ENCODE measurements around the gene KSR1. TPM values are rescaled to one million over a fixed set of nuclear protein-coding genes. Genes with fewer than 3 reads are reported as not detected.
"Not testable (repeated sequence)": the region's sequence is repeated elsewhere in the genome, so short reads cannot be mapped to it uniquely, and the experiment has no call there.

The KSR1 gene
- total RNA-seq, 1 experiment from 2014 or later, result 37.6 TPM

DNA sequence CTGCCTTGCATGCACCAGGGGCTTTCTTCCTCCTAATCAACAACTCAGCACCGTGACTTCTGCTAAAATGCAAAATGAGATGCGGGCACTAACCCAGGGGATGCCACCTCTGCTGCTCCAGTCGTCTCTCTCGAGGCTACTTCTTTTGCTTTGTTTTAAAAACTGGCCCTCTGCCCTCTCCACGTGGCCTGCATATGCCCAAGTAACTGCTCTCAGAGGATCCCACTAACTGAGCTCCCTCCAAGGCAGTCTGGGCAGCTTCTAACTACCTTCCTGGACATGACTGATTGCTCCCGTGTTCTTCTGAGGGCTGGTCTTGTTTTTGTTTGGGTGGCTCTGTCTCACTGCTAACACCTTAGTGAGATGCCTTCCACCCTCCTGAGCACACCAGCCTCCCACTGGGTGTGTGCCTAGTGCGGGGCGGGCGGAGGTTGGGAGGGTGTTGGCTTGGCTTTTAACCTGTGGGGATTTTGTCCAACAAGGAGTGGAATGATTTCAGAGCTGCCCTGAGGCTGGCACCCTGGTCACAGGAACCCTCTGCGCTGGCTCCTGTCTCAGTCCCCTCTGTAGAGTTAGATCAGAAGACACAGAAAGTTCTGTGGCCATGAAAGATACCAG, 165.8 kb downstream of the KSR1 start:
- Histone ChIP-seq H3K4me3 (no peak overlapping the region), H3K4me1 (no peaks in the 10 kb centered on the region), H3K27me3 (no peaks in the 10 kb centered on the region), H3K9me3 (replicated peaks) (no peaks in the 10 kb centered on the region), H3K27ac (no peak overlapping the region), H3K36me3 (peaks cover 64% of the 10 kb centered on the region)
- no peak for DNase-seq

DNA sequence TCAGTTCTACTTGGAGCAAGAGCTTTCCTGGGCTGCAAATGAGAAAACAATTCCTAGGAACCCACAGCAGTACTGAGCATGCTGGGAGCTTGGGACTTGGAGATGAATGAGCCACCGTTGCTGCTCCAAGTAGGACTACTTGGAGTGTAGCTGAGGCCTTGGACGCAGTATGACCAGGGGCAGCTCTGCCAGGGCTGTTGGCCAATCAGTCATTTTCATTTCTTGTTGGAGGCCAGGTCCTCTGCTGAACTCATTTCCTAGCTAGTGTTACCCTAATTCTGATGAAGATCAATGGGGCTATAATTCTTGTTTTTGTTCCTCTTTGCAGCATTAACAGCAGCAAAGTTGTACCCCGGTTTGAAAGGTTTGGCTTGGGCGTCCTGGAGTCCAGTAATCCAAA, 166.7 kb downstream of the KSR1 start:
- no peak for DNase-seq
- Histone ChIP-seq H3K9me3 (replicated peaks) (no peaks in the 10 kb centered on the region), H3K27me3 (no peaks in the 10 kb centered on the region), H3K36me3 (peaks cover 55% of the 10 kb centered on the region), H3K4me3 (no peak overlapping the region), H3K4me1 (no peaks in the 10 kb centered on the region), H3K27ac (no peak overlapping the region)

DNA sequence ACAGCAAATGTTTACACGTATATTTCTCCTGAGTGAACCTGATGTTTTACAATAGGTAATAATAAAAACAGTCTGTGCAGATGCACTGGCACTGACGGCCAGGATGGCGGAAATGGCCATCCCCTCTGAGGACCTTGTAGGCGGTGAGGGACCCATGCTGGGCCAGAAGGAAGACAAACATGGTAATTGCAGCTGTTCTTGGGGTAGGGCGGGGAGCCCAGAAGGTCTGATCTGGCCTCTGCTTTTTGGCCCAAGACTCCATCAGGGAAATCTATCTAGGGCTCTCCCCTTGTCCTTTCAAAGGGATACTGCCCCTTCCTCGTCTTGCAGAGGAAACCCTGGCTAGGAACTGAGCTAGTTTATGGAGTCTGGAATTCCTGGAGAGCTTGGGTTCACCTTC, 167.4 kb downstream of the KSR1 start:
- Histone ChIP-seq H3K4me1 (no peaks in the 10 kb centered on the region), H3K27me3 (no peaks in the 10 kb centered on the region), H3K27ac (no peak overlapping the region), H3K4me3 (no peak overlapping the region), H3K36me3 (peaks cover 48% of the 10 kb centered on the region), H3K9me3 (replicated peaks) (no peaks in the 10 kb centered on the region)
- DNase-seq, result no peak

DNA sequence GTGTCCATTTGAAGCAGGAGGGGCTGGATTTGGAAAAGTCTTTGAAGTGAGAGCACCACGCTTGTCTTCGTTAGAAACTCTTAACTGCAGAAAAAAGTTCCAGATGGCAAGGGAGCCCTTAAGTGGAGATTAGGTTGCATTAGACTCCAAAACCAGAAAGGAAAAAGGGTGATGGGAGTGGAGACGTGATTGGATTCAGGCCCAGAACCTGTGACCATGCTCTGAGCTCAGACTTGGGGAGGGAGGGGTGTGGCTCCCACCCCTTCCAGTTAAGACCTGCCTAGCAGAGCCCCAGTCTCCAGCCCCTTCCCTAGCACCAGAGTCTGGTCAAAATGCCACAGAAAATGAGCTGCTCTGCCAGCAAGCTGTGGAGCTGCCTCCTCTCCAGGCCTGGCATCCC, 168.3 kb downstream of the KSR1 start:
- Histone ChIP-seq H3K36me3 (peaks cover 42% of the 10 kb centered on the region), H3K27ac (no peak overlapping the region), H3K27me3 (no peaks in the 10 kb centered on the region), H3K9me3 (replicated peaks) (no peaks in the 10 kb centered on the region), H3K4me1 (no peaks in the 10 kb centered on the region), H3K4me3 (no peak overlapping the region)
- DNase-seq, result no peak

DNA sequence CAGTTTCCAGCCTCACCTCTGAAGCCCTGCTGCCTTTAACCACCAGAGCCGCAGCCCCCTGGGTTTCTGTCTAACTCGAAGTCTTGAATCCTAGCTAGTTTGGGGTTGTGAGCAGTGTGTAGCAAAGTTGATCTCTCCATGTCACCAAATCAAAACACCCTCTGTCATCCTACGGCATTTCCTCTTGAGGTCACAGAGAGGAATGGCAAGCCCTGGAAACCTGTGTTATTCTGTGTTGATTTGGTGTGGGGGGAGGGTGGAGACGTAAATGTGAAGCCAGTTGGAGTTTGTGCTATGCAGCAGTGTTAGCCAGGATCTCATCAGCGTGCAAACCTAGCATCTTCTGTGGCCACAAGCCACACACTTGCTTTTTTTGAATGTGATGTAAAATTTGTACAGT, 169.6 kb downstream of the KSR1 start:
- no peak for DNase-seq
- no peak overlapping the region for H3K27ac ChIP-seq
- H3K4me3 ChIP-seq, result no peak overlapping the region
- H3K4me1 ChIP-seq, result no peaks in the 10 kb centered on the region
- H3K9me3 ChIP-seq (replicated peaks), result no peaks in the 10 kb centered on the region
- H3K27me3 ChIP-seq, result no peaks in the 10 kb centered on the region
- peaks cover 32% of the 10 kb centered on the region for H3K36me3 ChIP-seq

DNA sequence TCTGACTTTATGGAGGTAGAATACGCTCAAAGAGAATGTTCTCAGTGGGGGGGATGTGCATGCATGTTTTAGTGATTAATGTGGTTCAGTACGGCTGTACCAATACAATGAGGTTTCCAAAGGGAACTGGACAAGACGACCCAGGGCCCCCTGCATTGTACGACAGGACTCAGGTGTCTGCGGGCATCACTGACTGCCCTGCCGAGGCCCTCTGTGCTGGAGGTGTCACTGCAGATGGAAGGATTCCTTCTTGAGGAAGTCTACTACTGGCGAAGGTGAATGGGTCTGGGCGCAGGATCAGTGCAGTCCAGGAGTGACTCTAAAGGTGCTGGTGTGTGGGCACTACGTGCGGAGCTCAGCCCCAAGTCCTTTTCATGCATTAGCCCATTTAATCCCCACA, 171.3 kb downstream of the KSR1 start:
- Histone ChIP-seq H3K9me3 (replicated peaks) (no peaks in the 10 kb centered on the region), H3K4me1 (no peaks in the 10 kb centered on the region), H3K4me3 (no peak overlapping the region), H3K27ac (no peak overlapping the region), H3K27me3 (no peaks in the 10 kb centered on the region), H3K36me3 (peaks cover 18% of the 10 kb centered on the region)
- no peak for DNase-seq

DNA sequence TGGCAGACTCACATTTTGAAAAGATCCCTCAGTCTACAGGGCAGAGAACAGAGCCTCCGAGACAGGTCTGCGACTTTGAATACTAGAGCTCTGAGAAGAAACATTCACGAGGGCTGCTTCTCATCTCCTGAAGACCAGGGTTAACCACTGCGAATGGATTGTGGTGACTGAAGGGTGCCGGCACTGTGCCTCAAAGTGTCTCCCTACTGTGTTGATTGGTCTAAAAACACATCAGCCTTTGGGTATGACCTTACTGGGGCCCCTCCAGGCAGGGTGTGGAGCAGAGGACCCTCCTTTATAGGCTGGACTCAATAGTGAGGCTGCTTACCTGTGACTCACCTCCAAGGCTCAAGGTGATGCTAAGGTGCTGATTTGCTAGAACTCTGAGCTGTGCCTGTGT, 172.1 kb downstream of the KSR1 start:
- no peaks in the 10 kb centered on the region for H3K4me1 ChIP-seq
- H3K4me3 ChIP-seq, result no peak overlapping the region
- H3K9me3 ChIP-seq (replicated peaks), result no peaks in the 10 kb centered on the region
- peaks cover 10% of the 10 kb centered on the region for H3K36me3 ChIP-seq
- no peak for DNase-seq
- no peaks in the 10 kb centered on the region for H3K27me3 ChIP-seq
- H3K27ac ChIP-seq, result no peak overlapping the region

DNA sequence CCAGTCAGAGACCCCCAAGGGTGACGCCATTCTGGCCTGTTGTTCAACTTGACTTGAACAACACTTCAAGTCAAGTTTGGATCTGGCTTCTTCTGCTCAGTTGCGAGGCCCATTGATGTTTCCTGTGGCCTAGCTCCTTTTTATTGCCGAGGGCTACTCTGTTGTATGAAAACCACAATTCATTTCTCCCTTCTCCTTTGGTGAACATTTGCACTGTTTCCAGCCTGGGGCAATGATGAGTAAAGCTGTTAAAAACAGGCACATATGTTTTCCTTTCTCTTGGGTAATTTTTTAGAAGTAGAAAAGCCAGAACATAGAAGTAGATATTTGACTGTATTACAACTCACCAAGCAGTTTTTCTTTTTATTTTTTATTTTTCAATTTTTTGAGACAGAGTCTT, 173.0 kb downstream of the KSR1 start:
- not testable (repeated sequence) for H3K4me1 ChIP-seq; DNase-seq; H3K4me3 ChIP-seq; H3K9me3 ChIP-seq (replicated peaks); H3K27me3 ChIP-seq; H3K36me3 ChIP-seq; H3K27ac ChIP-seq

DNA sequence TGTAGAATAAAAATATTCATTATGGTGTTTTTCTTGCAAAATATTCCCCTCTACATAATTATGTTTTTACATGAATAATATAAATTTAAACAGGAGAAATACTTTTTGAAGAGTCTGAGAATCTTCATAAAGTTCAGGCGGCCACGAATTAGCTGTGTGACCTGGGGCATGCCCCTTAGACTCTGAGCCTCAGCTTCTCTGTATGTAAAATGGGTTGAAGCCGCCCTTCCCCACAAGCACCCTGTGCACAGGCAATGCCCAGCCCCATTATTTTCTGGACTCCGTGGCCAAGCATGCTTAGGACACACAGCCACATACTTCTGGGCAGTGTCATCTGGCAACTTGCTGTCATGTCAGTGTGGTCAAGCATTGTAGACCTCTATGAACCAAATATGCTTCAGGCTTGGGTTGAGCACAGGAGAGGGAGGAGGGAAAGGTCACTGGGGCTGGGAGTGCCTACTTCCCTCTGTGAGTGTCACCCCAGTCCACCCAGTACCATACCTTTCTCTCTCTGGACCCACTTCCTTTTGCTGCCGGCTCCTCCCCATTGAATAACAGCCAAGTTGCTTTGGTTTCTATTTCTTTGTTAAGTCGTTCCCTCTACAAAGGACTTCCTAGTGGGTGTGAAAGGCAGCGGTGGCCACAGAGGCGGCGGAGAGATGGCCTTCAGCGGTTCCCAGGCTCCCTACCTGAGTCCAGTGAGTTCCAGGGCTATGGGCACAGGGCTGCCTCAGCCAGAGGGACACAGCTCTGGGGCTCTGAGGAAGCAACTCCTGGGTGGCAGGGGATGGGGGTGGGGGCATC, 174.6 kb downstream of the KSR1 start, which contains the start of gene LGALS9:
LGALS9 (plus strand) TSS at position 582 of the 804 bp plus-strand sequence; CDS start at position 660, 78 bp downstream.
- Histone ChIP-seq H3K4me3 (no peak within 1 kb of the TSS), H3K36me3 (no peaks in the 10 kb centered on the region; the same call in 1 of the 2 replicates), H3K9me3 (replicated peaks) (no peaks in the 10 kb centered on the region), H3K27me3 (no peaks in the 10 kb centered on the region), H3K4me1 (no peaks in the 10 kb centered on the region), H3K27ac (no peak within 1 kb of the TSS)
- no peak for DNase-seq

DNA sequence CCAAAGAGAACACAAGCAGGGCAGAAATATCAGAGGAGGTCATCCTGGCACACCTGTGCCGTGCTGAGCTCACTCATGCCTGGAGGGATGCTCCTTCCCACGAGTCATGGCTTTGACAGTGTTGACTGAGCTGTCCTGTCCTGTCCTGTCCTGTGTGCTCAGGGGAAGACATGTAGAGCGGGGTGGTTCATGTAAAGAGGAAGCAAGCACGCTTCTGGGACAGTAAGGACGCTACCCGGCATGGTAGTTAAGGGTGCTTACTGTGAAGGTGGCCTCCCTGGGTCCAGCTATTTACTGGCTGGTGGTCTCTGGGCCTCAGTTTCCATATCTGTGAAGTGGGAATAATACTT, 175.1 kb downstream of the KSR1 start:
- Histone ChIP-seq H3K27me3 (no peaks in the 10 kb centered on the region), H3K36me3 (no peaks in the 10 kb centered on the region), H3K4me3 (no peak overlapping the region), H3K4me1 (no peaks in the 10 kb centered on the region), H3K27ac (no peak overlapping the region), H3K9me3 (replicated peaks) (no peaks in the 10 kb centered on the region)
- DNase-seq, result no peak

DNA sequence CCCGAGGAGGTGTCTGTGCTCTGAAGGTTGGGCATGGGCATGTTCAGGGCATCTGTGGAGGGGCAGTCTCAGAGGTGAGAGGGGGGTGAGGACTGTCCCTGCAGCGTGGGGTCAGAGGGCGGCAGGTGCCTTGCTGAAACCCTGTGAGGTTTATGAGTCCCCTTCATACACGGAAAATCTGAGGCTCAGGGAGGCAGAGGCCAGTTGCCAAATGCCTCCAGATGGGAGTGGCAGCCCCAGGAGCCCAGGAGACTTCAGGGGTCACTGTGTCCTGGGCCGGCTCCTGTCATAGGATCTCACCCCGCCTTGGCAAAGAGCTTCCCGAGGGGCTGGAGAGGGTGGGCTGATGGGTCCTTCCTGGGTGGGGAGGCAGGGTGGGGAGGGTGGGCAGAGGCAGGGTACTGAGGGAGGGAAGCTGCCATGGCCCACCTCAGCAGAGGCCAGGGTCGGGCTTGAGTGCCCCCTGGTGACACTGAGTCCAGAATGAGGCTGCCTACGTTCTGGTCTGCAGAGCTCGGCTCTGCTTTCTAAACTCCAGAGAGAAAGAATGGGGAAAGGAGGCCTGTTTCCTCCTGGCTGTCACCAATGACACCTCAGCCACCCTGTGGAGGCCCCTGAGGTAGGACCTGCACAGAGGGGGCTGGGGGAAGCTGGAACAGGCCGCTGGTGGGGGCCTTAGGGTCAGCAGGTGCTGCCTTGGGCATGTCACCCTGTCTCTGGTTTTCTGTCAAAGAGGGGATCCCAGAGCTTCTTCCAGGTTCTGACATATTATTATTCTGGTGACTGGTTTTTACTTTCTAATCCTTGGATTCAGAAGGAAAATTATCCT, 175.9 kb downstream of the KSR1 start:
- no peaks in the 10 kb centered on the region for H3K36me3 ChIP-seq
- no peak for DNase-seq
- H3K27ac ChIP-seq, result no peak overlapping the region
- no peak overlapping the region for H3K4me3 ChIP-seq
- H3K27me3 ChIP-seq, result no peaks in the 10 kb centered on the region
- no peaks in the 10 kb centered on the region for H3K4me1 ChIP-seq
- no peaks in the 10 kb centered on the region for H3K9me3 ChIP-seq (replicated peaks)

DNA sequence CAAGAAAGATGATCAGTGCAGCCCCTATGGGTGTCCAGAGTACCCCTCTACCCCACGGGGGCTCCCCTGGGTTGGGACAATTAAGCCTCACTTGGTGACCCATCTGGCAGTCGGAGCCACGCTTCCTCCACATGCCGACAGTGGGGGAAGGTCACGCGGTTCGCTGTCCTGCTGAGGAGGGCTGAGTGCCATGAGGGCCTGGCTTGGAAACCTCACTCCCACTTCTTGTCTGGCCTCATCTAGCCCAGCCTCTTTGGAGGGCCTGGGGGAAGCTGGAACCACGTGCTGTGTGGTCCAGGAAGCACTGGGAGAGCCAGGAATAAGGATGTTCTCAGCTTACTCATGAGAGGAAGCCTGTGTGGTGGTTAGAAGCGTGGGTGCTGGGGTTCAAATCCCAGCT, 176.5 kb downstream of the KSR1 start:
- H3K27ac ChIP-seq; H3K9me3 ChIP-seq (replicated peaks); H3K36me3 ChIP-seq; DNase-seq; H3K4me3 ChIP-seq; H3K27me3 ChIP-seq; H3K4me1 ChIP-seq: not testable (repeated sequence)

DNA sequence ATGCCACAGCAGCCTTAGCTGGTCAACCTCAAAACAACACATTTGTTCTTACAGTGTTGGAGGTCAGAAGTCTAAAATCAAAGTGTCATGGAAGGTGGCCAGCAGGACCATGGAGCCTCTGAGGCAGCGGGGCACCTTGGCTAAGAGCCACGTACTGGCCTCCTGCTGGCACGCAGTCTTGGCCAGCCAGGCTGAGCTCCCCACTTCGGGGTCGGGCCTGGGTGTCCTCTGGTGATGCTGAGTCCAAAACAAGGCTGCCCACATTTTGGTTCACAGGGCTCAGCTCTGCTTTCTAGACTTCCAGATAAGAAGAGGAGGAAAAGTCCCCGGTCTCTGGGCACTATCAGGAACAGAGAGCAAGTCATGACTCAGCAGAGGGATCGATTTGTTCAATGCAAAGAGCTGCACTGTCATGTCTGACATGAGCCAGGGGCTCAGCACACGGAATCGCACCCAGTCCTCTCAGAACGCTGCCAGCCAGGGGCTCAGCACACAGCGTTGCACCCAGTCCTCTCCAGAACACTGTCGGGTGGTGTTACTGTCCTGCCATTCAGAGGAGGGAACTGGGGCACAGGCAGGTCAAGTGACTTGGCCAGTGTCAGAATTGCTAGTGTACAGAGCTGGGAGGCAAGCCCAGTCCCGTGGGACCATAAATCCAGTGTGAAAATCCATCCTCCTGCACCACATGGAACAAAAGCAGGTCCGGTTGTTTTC, 177.2 kb downstream of the KSR1 start:
- Histone ChIP-seq H3K9me3 (replicated peaks) (no peaks in the 10 kb centered on the region), H3K36me3 (no peaks in the 10 kb centered on the region), H3K4me3 (no peak overlapping the region), H3K4me1 (no peaks in the 10 kb centered on the region), H3K27ac (no peak overlapping the region), H3K27me3 (no peaks in the 10 kb centered on the region)
- no peak for DNase-seq

DNA sequence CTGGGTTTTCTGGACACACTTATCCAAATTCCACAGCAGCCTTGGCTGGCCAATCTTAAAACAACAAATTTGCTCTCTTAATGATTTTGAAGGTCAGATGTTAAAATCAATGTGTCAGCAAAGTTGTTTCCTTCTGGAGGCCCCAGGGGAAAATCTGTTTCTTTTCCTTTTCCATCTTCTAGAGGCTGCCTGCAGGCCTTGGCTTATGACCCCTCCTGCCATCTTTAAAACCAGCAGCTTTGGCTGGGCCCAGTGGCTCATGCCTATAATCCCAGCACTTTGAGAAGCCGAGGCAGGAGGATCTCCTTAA, 177.7 kb downstream of the KSR1 start:
- DNase-seq, result no peak
- Histone ChIP-seq H3K4me1 (no peaks in the 10 kb centered on the region), H3K36me3 (no peaks in the 10 kb centered on the region), H3K27ac (no peak overlapping the region), H3K4me3 (no peak overlapping the region), H3K27me3 (no peaks in the 10 kb centered on the region), H3K9me3 (replicated peaks) (no peaks in the 10 kb centered on the region)

DNA sequence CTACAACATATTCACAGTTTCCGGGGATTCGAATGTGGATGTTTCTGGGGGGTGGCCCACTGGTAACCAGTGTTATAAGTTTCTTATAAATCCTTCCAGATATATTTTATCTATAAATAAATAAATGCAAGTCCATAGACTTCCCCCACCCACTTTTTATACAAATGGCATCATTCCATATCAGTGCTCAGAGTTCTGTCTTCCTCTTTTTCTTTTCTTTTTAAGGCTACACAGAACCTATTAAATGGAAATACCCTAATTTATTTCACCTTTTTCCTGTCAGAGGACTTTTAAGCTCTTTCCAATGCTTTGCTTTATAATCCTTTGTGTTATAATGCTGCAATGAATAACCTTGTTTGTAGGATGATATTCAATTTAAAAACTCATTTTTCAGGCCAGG, 178.5 kb downstream of the KSR1 start:
- no peaks in the 10 kb centered on the region for H3K9me3 ChIP-seq (replicated peaks)
- no peaks in the 10 kb centered on the region for H3K4me1 ChIP-seq
- H3K27me3 ChIP-seq, result no peaks in the 10 kb centered on the region
- no peak overlapping the region for H3K4me3 ChIP-seq
- no peaks in the 10 kb centered on the region for H3K36me3 ChIP-seq
- H3K27ac ChIP-seq, result no peak overlapping the region
- no peak for DNase-seq

Measured in SJCRH30 (cell line).